Cardiac muscle cell (in vitro differentiated cells and primary cell): ENCODE results near the gene ECT2. TPM values are rescaled to one million over a fixed set of nuclear protein-coding genes. Genes with fewer than 3 reads are reported as not detected.
"Not testable (repeated sequence)": the region's sequence is repeated elsewhere in the genome, so short reads cannot be mapped to it uniquely, and the experiment has no call there.

Experiments
- DNase-seq, 2 donors: peaks; one replicate each; pipeline versions ENCODE4 v3.0.0 to v3.0.0-alpha.2; 2010 to 2017; ENCODE audit warnings: low read depth in 1 of 2, low spot score in 1 of 2
- H3K27ac ChIP-seq: fragments of 200-600 bp; sonication (generic); 2 replicates; pipeline ENCODE4 v1.5.1; 2016
- H3K27me3 ChIP-seq: fragments of 200-600 bp; sonication (generic); 2 replicates; pipeline ENCODE4 v1.6.0; 2016; ENCODE audit warnings: control low read depth
- H3K36me3 ChIP-seq: fragments of 200-600 bp; sonication (generic); 2 replicates; pipeline ENCODE4 v1.5.1; 2016; ENCODE audit warnings: control low read depth
- H3K4me1 ChIP-seq: fragments of 200-600 bp; sonication (generic); 2 replicates; pipeline ENCODE4 v1.8.1; 2017; ENCODE audit warnings: low read depth, mild to moderate bottlenecking, mixed run types
- H3K4me3 ChIP-seq: fragments of 200-600 bp; sonication (generic); 2 replicates; pipeline ENCODE4 v1.5.1; 2016; ENCODE audit warnings: mild to moderate bottlenecking
- H3K9me3 ChIP-seq: fragments of 200-600 bp; sonication (generic); 2 replicates; pipeline ENCODE4 v1.5.1; 2017; ENCODE audit warnings: low read depth, mild to moderate bottlenecking, control low read depth
- polyA plus RNA-seq: library from polyadenylated mRNA; unstranded; fragments of >200 nt; fragmentation: Nextera tagmentation; extraction: Ambion mirVana; gene quantifications from 2 replicates; pipeline ENCODE4 v1.2.1, GENCODE V29; 2016
- total RNA-seq: library from RNA; depleted of rRNA; stranded (reverse); fragments of >200 nt; gene quantifications from 2 replicates; pipeline ENCODE4 v1.2.3, GENCODE V29; 2016
- TF ChIP-seq, protein P1 (sequence below): IDR thresholded peaks from 2 replicates; pipeline ENCODE4 v1.5.1; 2012; ENCODE audit warnings: low read depth, mild to moderate bottlenecking, low read length

Gene ECT2
- total and polyA plus RNA-seq, 2 experiments from 2014 or later: 7.8 to 39.1 TPM

DNA sequence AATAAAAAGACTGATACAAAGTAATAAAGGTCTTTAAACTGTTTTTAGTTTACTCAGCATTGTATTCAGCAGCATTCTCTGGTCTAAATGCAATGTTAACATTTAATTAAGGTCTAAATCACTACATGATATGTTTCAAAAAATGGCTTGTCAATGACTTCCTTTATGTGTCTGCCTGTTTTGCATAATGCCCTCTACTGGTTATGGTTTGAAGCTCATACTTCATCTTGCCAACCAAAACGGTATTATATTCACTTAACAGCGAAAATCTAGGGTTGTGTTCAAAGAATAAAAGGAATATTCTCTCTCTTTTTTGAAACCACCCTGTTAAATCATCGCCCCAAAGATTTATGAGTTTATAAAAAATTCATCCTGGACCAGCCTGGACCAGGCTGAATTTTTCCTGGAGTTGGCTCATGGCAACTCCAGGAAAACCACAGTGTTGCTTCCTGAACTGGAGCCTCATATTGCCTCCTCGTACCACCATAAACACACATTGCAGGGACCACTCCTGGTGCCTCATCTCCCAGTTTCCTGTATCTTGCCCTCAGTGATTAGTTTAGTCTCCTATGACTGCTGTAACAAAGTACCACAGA, 32.9 kb upstream of the ECT2 start:
- H3K9me3 ChIP-seq: no peaks in the 10 kb centered on the region
- no peaks in the 10 kb centered on the region for H3K4me1 ChIP-seq

DNA sequence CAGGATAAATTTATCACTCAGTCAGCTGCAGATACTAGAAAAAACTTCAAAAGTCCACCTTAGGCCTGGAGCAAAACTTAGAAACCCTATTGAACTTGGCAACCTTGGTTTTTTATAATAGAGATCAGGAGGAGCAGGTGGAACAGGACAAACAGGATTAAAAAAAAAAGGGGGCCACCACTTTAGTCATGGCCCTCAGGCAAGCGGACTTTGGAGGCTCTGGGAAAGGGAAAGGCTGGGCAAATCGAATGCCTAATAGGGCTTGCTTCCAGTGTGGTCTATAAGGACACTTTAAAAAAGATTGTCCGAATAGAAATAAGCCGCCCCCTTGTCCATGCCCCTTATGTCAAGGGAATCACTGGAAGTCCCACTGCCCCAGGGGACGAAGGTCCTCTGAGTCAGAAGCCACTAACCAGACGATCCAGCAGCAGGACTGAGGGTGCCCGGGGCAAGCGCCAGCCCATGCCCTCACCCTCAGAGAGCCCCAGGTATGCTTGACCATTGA, 27.9 kb upstream of the ECT2 start:
- not testable (repeated sequence) for H3K27ac ChIP-seq, DNase-seq, H3K27me3 ChIP-seq, H3K4me3 ChIP-seq, H3K36me3 ChIP-seq, H3K9me3 ChIP-seq, H3K4me1 ChIP-seq

More for the DNA sequence above, 32.9 kb upstream of the ECT2 start:
- Histone ChIP-seq H3K27ac (no peak overlapping the region), H3K4me3 (no peak overlapping the region), H3K27me3 (peaks cover 9% of the 10 kb centered on the region), H3K36me3 (no peaks in the 10 kb centered on the region)
- no peak for DNase-seq
- TF ChIP-seq, protein P1, sequence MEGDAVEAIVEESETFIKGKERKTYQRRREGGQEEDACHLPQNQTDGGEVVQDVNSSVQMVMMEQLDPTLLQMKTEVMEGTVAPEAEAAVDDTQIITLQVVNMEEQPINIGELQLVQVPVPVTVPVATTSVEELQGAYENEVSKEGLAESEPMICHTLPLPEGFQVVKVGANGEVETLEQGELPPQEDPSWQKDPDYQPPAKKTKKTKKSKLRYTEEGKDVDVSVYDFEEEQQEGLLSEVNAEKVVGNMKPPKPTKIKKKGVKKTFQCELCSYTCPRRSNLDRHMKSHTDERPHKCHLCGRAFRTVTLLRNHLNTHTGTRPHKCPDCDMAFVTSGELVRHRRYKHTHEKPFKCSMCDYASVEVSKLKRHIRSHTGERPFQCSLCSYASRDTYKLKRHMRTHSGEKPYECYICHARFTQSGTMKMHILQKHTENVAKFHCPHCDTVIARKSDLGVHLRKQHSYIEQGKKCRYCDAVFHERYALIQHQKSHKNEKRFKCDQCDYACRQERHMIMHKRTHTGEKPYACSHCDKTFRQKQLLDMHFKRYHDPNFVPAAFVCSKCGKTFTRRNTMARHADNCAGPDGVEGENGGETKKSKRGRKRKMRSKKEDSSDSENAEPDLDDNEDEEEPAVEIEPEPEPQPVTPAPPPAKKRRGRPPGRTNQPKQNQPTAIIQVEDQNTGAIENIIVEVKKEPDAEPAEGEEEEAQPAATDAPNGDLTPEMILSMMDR: peak; percentile 35

DNA sequence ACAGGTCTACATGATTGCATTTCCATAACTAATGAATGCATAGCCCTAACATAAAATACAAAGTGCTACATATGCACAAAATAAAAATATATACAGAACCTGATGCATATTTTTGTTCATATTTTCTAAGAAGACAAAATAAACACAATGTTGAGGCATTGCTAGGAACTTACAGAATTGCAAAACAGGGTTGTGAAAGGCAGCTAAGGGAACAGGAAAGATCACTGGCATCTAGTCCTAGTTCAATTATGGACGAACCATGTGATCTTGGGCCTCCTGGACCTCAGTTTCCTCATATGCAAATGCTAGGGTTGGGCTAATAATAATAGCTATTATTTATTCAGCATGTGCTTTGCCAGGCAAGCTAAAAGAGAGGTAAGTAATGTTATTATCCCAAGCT, 24.1 kb upstream of the ECT2 start:
- Histone ChIP-seq H3K4me3 (no peak overlapping the region), H3K9me3 (no peaks in the 10 kb centered on the region), H3K36me3 (no peaks in the 10 kb centered on the region), H3K27me3 (no peaks in the 10 kb centered on the region), H3K27ac (no peak overlapping the region), H3K4me1 (no peaks in the 10 kb centered on the region)
- DNase-seq: no peak
- TF ChIP-seq, protein P1: no peak

DNA sequence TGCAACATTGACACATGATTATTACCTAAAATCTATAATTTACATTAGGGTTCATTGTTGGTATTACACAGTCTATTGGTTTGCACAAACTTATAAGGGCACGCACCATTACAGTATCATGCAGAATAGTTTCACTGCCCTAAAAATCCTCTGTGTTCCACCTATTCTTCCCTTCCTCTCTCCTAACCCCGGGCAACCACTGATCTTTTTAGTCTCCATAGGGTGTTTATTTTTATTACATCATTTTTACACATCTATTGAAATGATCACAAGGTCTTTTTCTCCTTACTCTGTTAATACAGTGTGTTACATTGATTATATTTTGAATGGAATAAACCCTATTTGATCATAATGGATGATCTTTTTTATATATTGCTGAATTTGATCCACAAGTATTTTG, 15.5 kb upstream of the ECT2 start:
- H3K27me3 ChIP-seq: no peaks in the 10 kb centered on the region
- no peak for DNase-seq
- H3K4me1 ChIP-seq: no peaks in the 10 kb centered on the region
- no peaks in the 10 kb centered on the region for H3K36me3 ChIP-seq
- H3K27ac ChIP-seq: no peak overlapping the region
- TF ChIP-seq, protein P1: no peak
- H3K9me3 ChIP-seq: no peaks in the 10 kb centered on the region
- H3K4me3 ChIP-seq: no peak overlapping the region

DNA sequence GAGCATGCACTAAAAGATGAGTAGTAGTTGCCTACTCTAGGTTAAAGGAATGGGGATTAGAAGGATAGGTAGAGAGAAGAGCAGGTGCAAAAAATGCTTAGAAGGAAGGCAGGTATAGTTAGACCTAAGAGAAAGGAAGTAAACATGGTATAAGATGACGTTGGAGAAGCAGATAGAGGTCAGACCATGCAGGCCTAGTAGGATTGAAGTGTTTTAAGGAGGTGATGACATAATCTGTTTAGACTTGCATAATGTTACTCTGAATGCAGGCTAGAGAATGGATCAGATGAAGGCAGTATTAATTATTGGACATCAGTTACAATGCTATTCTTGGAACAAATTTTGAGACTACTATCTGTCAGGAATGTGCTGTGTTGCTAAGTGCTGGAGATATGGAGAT, 11.1 kb upstream of the ECT2 start:
- no peak for DNase-seq
- Histone ChIP-seq H3K4me3 (no peak overlapping the region), H3K9me3 (no peaks in the 10 kb centered on the region), H3K36me3 (no peaks in the 10 kb centered on the region), H3K4me1 (no peaks in the 10 kb centered on the region), H3K27ac (no peak overlapping the region), H3K27me3 (no peaks in the 10 kb centered on the region)
- TF ChIP-seq, protein P1: no peak

DNA sequence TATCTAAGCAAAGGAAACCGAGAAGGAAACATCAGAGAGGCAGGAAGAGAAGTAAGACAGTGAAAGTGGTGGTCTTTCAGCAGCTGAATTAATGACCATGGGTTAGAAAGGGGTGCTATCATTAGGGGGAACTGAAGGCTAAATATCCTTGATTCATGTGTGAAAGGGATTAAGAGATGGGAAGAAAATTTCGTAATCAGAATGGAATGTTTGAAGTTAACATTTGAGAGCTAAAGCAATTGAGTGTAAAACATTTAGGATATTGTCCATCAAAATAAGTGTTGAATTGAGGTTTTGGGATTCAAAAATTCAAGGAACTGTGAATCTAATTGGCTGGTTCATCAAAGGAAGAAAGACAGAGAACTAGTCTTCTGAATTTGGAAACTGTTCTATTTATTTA, 4.1 kb upstream of the ECT2 start:
- no peaks in the 10 kb centered on the region for H3K27me3 ChIP-seq
- DNase-seq: no peak
- no peak overlapping the region for H3K27ac ChIP-seq
- TF ChIP-seq, protein P1: no peak
- H3K4me3 ChIP-seq: no peak overlapping the region
- H3K4me1 ChIP-seq: peaks cover 1% of the 10 kb centered on the region
- H3K9me3 ChIP-seq: no peaks in the 10 kb centered on the region
- H3K36me3 ChIP-seq: no peaks in the 10 kb centered on the region
